Neutrophil (primary cell): ENCODE measurements around the gene CIAO3.

ENCODE experiments used
- H3K27ac ChIP-seq: fragments of 200-600 bp; sonication (generic); 2 replicates; pipeline ENCODE4 v1.5.1; 2016; ENCODE audit warnings: mild to moderate bottlenecking, moderate library complexity
- H3K27me3 ChIP-seq: fragments of 200-600 bp; sonication (generic); 2 replicates; pipeline ENCODE4 v1.6.0; 2016; ENCODE audit warnings: mild to moderate bottlenecking
- H3K36me3 ChIP-seq: fragments of 200-600 bp; sonication (generic); 2 replicates; pipeline ENCODE4 v1.5.1; 2017
- H3K4me1 ChIP-seq, 2 experiments: fragments of 200-600 bp in 1 of 2; sonication (generic) in 1 of 2; 1 replicate in 1 of 2; 2 replicates in 1 of 2; pipeline versions ENCODE4 v1.5.1 to v1.6.1; 2013 to 2016; ENCODE audit warnings: low read depth in 1 of 2, low read length in 1 of 2, mild to moderate bottlenecking in 1 of 2, moderate library complexity in 1 of 2; ENCODE audit not compliant: control insufficient read depth in 1 of 2, insufficient read depth in 1 of 2
- H3K4me3 ChIP-seq, 2 experiments: fragments of 200-600 bp in 1 of 2; sonication (generic) in 1 of 2; 1 replicate in 1 of 2; 2 replicates in 1 of 2; pipeline ENCODE4 v1.5.1; 2013 to 2016; ENCODE audit warnings: low read depth in 1 of 2, low read length in 1 of 2, mild to moderate bottlenecking in 1 of 2, moderate library complexity in 1 of 2
- H3K9me3 ChIP-seq: fragments of 200-600 bp; sonication (generic); 2 replicates; pipeline ENCODE4 v1.5.1; 2016
- CTCF ChIP-seq: fragments of 200-600 bp; sonication (generic); IDR thresholded peaks from 2 replicates; pipeline ENCODE4 v1.5.1; 2016; ENCODE audit warnings: antibody characterized with exemption

CIAO3 gene

DNA sequence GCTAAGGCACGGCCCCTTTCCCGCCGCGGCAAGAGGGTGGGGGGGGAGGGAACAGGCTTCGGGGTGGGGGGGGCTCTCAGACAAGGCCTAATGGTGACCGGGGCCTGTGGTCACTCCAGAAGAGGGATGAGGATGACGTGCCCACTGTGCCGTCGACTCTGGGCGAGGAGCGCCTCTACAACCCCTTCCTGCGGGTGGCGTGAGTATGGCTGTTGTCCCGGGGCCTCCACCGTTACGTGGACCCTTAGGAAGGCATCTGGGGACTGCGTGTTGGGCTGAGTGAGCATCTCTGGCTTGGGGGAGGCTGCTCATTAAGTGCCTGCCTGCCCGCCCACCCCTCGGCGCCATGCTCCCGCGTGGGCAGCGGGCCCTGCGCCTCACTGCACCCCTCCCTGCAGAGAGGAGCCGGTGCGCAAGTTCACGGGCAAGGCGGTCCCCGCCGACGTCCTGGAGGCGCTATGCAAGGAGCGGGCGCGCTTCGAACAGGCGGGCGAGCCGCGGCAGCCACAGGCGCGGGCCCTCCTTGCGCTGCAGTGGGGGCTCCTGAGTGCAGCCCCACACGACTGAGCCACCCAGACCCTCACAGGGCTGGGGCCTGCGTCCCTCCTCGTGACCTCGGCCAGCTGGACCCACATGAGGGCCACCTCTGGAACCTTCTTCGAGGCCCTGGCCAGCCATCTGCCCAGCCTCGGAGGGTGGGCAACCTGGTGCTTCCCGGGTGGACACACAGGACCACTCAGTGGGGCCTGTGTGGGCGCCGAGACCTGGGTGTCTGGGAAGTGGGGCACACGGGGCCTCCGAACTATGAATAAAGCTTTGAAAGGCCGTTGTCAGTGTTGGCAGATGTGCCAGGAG, 11.7 kb downstream of the CIAO3 start:
- H3K4me1 ChIP-seq, result peaks cover 8 to 25% of the 10 kb centered on the region in 2 experiments
- H3K9me3 ChIP-seq, result no peaks in the 10 kb centered on the region
- H3K36me3 ChIP-seq, result peaks cover 42% of the 10 kb centered on the region
- TF ChIP-seq CTCF, result no peak
- no peak overlapping the region for H3K27ac ChIP-seq
- H3K4me3 ChIP-seq, result no peak overlapping the region
- peaks cover 58% of the 10 kb centered on the region for H3K27me3 ChIP-seq

DNA sequence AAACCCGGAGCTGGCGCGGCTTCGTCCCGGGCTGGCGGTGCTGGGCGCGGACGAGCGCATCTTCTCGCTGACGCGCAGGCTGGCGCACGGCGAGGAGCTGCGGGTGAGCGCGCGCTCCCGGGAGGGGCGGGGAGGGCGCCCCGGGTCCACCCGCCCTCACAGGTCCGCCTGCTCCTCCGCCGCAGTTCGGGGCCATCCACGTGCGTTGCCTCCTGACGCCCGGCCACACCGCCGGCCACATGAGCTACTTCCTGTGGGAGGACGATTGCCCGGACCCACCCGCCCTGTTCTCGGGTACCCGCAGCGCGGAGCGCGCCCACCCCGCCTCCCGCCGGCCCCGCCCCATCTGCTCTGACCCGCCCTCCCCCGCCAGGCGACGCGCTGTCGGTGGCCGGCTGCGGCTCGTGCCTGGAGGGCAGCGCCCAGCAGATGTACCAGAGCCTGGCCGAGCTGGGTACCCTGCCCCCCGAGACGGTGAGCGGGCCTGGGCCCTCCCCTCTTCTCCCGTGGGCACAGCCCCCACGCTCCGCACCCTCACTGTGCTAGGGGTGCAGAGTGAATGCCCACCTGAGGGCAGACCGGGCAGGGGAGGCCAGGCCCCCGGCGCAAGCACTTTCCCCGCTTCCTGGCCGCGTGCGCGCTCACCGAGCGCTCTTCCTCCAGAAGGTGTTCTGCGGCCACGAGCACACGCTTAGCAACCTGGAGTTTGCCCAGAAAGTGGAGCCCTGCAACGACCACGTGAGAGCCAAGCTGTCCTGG, 12.5 kb downstream of the CIAO3 start:
- H3K27ac ChIP-seq, result no peak overlapping the region
- peaks cover 8 to 25% of the 10 kb centered on the region in 2 experiments for H3K4me1 ChIP-seq
- peak overlapping the region in 1 of 2 experiments; percentile 53 for H3K4me3 ChIP-seq
- peaks cover 61% of the 10 kb centered on the region for H3K27me3 ChIP-seq
- H3K9me3 ChIP-seq, result no peaks in the 10 kb centered on the region
- H3K36me3 ChIP-seq, result peaks cover 34% of the 10 kb centered on the region
- no peak for TF ChIP-seq CTCF

DNA sequence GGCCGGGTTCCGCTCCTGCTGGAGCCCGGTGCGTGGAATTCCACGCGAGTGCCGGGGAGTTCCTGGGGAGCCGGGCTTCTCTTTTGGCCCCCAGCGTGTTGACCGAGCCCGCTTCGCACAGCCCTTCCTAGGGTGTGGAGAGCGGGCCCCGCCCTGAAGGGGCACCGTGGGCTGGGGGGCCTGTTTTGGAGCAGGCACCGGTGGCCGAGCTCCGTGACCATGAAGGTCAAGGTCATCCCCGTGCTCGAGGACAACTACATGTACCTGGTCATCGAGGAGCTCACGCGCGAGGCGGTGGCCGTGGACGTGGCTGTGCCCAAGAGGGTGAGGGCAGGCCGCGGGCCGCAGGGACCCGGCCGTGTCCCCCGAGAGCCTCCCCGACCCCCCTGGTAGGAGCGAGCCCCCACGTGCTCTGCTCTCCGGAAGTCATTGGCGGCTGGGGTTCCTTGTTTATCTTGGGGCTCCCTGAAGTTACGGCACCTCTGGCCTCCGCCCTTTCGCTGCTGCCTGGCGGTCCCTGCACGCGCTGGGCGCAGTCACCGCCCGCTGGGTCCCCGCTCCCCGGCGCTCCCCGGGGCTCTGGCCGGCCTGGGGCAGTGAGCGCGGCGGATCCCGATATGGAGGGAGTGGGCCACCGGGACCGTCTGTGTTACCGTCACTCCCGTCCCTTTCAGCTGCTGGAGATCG, 13.4 kb downstream of the CIAO3 start:
- peaks cover 8 to 25% of the 10 kb centered on the region in 2 experiments for H3K4me1 ChIP-seq
- H3K27ac ChIP-seq, result no peak overlapping the region
- no peak for TF ChIP-seq CTCF
- no peaks in the 10 kb centered on the region for H3K9me3 ChIP-seq
- peak overlapping the region; percentile 35 to 53 for H3K4me3 ChIP-seq
- peaks cover 61% of the 10 kb centered on the region for H3K27me3 ChIP-seq
- H3K36me3 ChIP-seq, result peaks cover 26% of the 10 kb centered on the region

- peak within 1 kb of the TSS; percentile 35 to 53 for H3K4me3 ChIP-seq
- H3K27me3 ChIP-seq, result peaks cover 61% of the 10 kb centered on the region
- H3K36me3 ChIP-seq, result peaks cover 18% of the 10 kb centered on the region
- no peaks in the 10 kb centered on the region for H3K9me3 ChIP-seq
- TF ChIP-seq CTCF, result no peak
- peaks cover 10 to 30% of the 10 kb centered on the region in 2 experiments for H3K4me1 ChIP-seq
- no peak within 1 kb of the TSS for H3K27ac ChIP-seq
These were observed 14.1 kb downstream of the CIAO3 start, which contains the start of the genes CCDC78 and HAGHL for GRCh38 chr16:726438-727290. CCDC78 (minus strand) TSS chr16:726443; CDS start chr16:726367, 76 bp downstream. HAGHL (plus strand) TSS chr16:727106; CDS start chr16:727510, 404 bp downstream.

GRCh38 chr16:726188-726437, 14.7 kb downstream of the CIAO3 start:
- Histone ChIP-seq H3K27me3 (peaks cover 61% of the 10 kb centered on the region), H3K36me3 (peaks cover 12% of the 10 kb centered on the region), H3K9me3 (no peaks in the 10 kb centered on the region), H3K4me3 (no peak overlapping the region), H3K27ac (no peak overlapping the region), H3K4me1 (peaks cover 15 to 35% of the 10 kb centered on the region in 2 experiments)
- TF ChIP-seq CTCF, result no peak
